DND-41 (cell line): Measurements from ENCODE around the gene EPS8L1.

Experiments
- ATAC-seq: fragments of 200-7000 bp; cut with Tn5 transposase; 3 replicates; pipeline ENCODE4 v1.9.1; 2021; ENCODE audit warnings: low read depth; ENCODE audit not compliant: insufficient read depth
- DNase-seq: peaks from one replicate; pipeline ENCODE4 v3.0.0-alpha.2; 2020
- H2AFZ ChIP-seq: 2 replicates; pipeline ENCODE4 v1.6.0; 2012; ENCODE audit warnings: low read depth, low read length
- H3K27ac ChIP-seq: 2 replicates; pipeline ENCODE4 v1.5.1; 2012; ENCODE audit warnings: low read length, inconsistent platforms
- H3K27me3 ChIP-seq: fragments of 200-600 bp; sonication (generic); 2 replicates; pipeline ENCODE4 v1.6.0; 2012; ENCODE audit warnings: low read length, mild to moderate bottlenecking, inconsistent platforms; ENCODE audit not compliant: insufficient read depth, poor library complexity
- H3K36me3 ChIP-seq: 2 replicates; pipeline ENCODE4 v1.5.1; 2012; ENCODE audit warnings: low read length, inconsistent platforms; ENCODE audit not compliant: insufficient read depth
- H3K4me1 ChIP-seq: 2 replicates; pipeline ENCODE4 v1.5.1; 2012; ENCODE audit warnings: mild to moderate bottlenecking, low read length; ENCODE audit not compliant: insufficient read depth
- H3K4me2 ChIP-seq: 2 replicates; pipeline ENCODE4 v1.6.0; 2012; ENCODE audit warnings: mild to moderate bottlenecking, moderate library complexity, low read length, inconsistent platforms; ENCODE audit not compliant: insufficient read depth
- H3K4me3 ChIP-seq, 2 experiments: fragments of 200-600 bp in 1 of 2; shearing (Covaris generic) in 1 of 2; 2 replicates each; pipeline ENCODE4 v1.5.1; 2012 to 2016; ENCODE audit warnings: inconsistent platforms in 2 of 2, low read length in 2 of 2, mild to moderate bottlenecking in 2 of 2, low read depth in 1 of 2, moderate library complexity in 1 of 2
- H3K79me2 ChIP-seq: 2 replicates; pipeline ENCODE4 v1.6.0; 2012; ENCODE audit warnings: low read length, inconsistent platforms; ENCODE audit not compliant: insufficient read depth
- H3K9ac ChIP-seq: 2 replicates; pipeline ENCODE4 v1.6.0; 2012; ENCODE audit warnings: low read depth, mild to moderate bottlenecking, inconsistent platforms, low read length, moderate library complexity
- H3K9me3 ChIP-seq: 2 replicates; pipeline ENCODE4 v1.5.1; 2012; ENCODE audit warnings: low read length, moderate library complexity, mild to moderate bottlenecking, inconsistent platforms; ENCODE audit not compliant: insufficient read depth, severe bottlenecking
- H4K20me1 ChIP-seq: 2 replicates; pipeline ENCODE4 v1.6.0; 2012; ENCODE audit warnings: low read length; ENCODE audit not compliant: insufficient read depth
- EZH2 ChIP-seq: IDR thresholded peaks from 3 replicates; pipeline ENCODE4 v1.6.1; 2012; ENCODE audit warnings: borderline replicate concordance, low read depth, mild to moderate bottlenecking, moderate library complexity, low read length, inconsistent platforms; ENCODE audit not compliant: severe bottlenecking
- TF ChIP-seq, protein P1 (sequence below): IDR thresholded peaks from 2 replicates; pipeline ENCODE4 v1.5.1; 2012; ENCODE audit warnings: borderline replicate concordance, low read length, moderate library complexity, mild to moderate bottlenecking; ENCODE audit not compliant: poor library complexity, severe bottlenecking; ENCODE audit errors: extremely low read depth

Gene EPS8L1

DNA sequence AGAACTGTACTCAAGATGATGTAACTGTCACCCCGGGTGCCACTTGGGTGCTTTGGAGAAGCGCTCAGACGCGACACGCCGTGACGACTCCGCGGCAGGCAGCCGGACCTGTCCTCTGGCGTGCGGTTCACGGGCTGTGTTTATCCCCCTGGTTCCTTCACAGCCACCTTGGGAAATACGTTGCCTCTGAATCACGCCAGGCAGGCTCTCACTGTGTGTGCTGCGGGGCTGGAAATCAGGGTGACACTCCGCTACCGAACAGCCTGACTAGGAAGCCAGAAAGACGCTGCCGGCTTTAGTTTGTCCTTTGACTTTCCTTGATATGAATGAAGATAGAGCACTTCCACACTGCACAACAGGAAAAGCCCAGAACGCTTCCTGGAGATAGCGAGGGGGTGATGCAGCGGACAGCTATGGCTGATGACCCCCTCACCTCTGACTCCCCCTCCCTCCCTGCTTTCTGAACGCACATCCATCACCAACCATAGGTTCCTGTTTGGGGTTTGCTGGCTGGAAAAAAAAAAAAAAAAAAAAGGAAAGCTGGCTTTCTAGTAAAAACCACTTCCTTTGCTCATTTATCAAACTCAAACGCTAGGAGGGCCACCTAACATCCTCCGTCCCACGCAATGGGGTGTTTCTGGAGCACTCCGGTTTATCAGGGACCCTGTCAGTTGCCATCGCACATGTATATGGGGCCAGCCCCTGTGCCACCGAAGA is 33.9 kb upstream of the EPS8L1 start:
- Histone ChIP-seq H3K9ac (peak overlapping the region; percentile 18; the same call in 1 of the 2 replicates), H4K20me1 (peaks cover 27% of the 10 kb centered on the region), H3K27ac (peak overlapping the region; percentile 68), H3K27me3 (no peaks in the 10 kb centered on the region), H3K4me3 (peak overlapping the region in 1 of 2 experiments; percentile 29; a peak in 2 of 4 replicates), H3K79me2 (peaks cover 11% of the 10 kb centered on the region), H3K4me2 (peak overlapping the region; percentile 57), H3K36me3 (peaks cover 24% of the 10 kb centered on the region), H2AFZ (0 out of 2 replicates have a peak overlapping the region, but pooled peaks have one; percentile 16), H3K9me3 (no peaks in the 10 kb centered on the region), H3K4me1 (peaks cover 24% of the 10 kb centered on the region)
- peak; percentile 80 for DNase-seq
- peak; percentile 88 for ATAC-seq
- TF ChIP-seq EZH2: no peak
- TF ChIP-seq, protein P1, sequence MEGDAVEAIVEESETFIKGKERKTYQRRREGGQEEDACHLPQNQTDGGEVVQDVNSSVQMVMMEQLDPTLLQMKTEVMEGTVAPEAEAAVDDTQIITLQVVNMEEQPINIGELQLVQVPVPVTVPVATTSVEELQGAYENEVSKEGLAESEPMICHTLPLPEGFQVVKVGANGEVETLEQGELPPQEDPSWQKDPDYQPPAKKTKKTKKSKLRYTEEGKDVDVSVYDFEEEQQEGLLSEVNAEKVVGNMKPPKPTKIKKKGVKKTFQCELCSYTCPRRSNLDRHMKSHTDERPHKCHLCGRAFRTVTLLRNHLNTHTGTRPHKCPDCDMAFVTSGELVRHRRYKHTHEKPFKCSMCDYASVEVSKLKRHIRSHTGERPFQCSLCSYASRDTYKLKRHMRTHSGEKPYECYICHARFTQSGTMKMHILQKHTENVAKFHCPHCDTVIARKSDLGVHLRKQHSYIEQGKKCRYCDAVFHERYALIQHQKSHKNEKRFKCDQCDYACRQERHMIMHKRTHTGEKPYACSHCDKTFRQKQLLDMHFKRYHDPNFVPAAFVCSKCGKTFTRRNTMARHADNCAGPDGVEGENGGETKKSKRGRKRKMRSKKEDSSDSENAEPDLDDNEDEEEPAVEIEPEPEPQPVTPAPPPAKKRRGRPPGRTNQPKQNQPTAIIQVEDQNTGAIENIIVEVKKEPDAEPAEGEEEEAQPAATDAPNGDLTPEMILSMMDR: peak; percentile 22

DNA sequence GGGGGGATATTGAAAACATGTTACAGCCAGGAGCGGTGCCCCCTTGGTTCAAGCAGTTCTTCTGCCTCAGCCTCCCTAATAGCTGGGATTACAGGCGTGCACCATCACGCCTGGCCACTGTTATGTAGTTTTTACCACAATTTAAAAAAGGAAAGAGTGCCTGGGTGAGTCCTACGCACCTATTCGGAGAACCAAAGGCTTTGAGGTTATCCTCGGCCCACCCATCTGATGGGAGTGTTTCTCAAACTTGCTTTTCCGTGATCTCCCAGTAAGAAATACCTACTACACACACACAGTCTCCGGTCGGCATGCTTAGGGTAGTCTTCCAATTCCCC is 33.4 kb upstream of the EPS8L1 start:
- 0 out of 2 replicates have a peak overlapping the region, but pooled peaks have one; percentile 16 for H2AFZ ChIP-seq
- H3K27me3 ChIP-seq: no peaks in the 10 kb centered on the region
- peaks cover 27% of the 10 kb centered on the region for H4K20me1 ChIP-seq
- no peak overlapping the region; the same call in 1 of the 2 replicates for H3K9ac ChIP-seq
- H3K27ac ChIP-seq: peak overlapping the region; percentile 68
- ATAC-seq (no peak; the same call in 2 of the 3 replicates), DNase-seq (no peak)
- peaks cover 11% of the 10 kb centered on the region for H3K79me2 ChIP-seq
- peak overlapping the region; percentile 57 for H3K4me2 ChIP-seq
- peak overlapping the region in 1 of 2 experiments; percentile 29; a peak in 1 of 4 replicates for H3K4me3 ChIP-seq
- no peaks in the 10 kb centered on the region for H3K9me3 ChIP-seq
- no peak for TF ChIP-seq EZH2
- TF ChIP-seq, protein P1: no peak
- H3K4me1 ChIP-seq: peaks cover 24% of the 10 kb centered on the region
- H3K36me3 ChIP-seq: peaks cover 27% of the 10 kb centered on the region

DNA sequence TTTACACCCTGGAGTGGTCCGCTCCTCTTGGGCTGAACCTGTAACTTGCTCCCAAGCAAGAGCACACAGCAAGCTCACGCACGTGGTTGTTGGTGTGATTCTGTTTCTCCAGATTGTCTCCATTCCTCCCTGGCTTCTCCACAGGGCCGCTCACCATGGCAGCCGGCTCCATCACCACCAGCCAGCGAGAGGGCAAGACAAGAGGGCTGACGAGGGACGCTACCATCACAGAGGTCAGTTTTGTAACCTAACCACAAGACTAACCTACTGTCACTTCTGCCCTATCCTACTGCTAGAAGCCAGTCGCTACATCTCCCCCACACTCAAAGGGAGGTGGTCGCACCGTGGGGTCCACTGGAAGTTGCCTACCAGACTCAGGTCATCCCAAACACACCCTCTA is 33.0 kb upstream of the EPS8L1 start:
- Histone ChIP-seq H3K9me3 (no peaks in the 10 kb centered on the region), H3K27ac (peak overlapping the region; percentile 68), H4K20me1 (peaks cover 27% of the 10 kb centered on the region), H3K4me1 (peaks cover 24% of the 10 kb centered on the region), H3K79me2 (peaks cover 11% of the 10 kb centered on the region), H3K4me2 (peak overlapping the region; percentile 57), H3K4me3 (no peak overlapping the region), H2AFZ (no peak overlapping the region), H3K36me3 (peaks cover 31% of the 10 kb centered on the region), H3K27me3 (no peaks in the 10 kb centered on the region), H3K9ac (no peak overlapping the region; the same call in 1 of the 2 replicates)
- ATAC-seq (no peak), DNase-seq (no peak)
- TF ChIP-seq, protein P1: no peak
- TF ChIP-seq EZH2: no peak
